Astrocyte (in vitro differentiated cells and primary cell): ENCODE measurements around the gene INTS2. TPM values are rescaled to one million over a fixed set of nuclear protein-coding genes. Genes with fewer than 3 reads are reported as not detected.

Experiments
- DNase-seq: peaks from one replicate; pipeline ENCODE4 v3.0.0-alpha.2; 2010; ENCODE audit warnings: low read depth
- FAIRE-seq: peaks from 2 replicates; lab custom pipeline; 2011; peaks lifted over from hg19 to GRCh38; lab: Jason Lieb, UNC
- H2AFZ ChIP-seq: 2 replicates; pipeline ENCODE4 v1.6.0; 2012; ENCODE audit warnings: low read depth, low read length, inconsistent platforms
- H3K27ac ChIP-seq: 2 replicates; pipeline ENCODE4 v1.5.1; 2011; ENCODE audit warnings: low read depth, low read length, inconsistent platforms
- H3K27me3 ChIP-seq: 2 replicates; pipeline ENCODE4 v1.6.0; 2011; ENCODE audit warnings: low read length, inconsistent platforms; ENCODE audit not compliant: insufficient read depth
- H3K36me3 ChIP-seq: 2 replicates; pipeline ENCODE4 v1.5.1; 2011; ENCODE audit warnings: low read length, inconsistent platforms; ENCODE audit not compliant: insufficient read depth
- H3K4me1 ChIP-seq: 2 replicates; pipeline ENCODE4 v1.5.1; 2011; ENCODE audit warnings: low read length, inconsistent platforms; ENCODE audit not compliant: insufficient read depth
- H3K4me2 ChIP-seq: 2 replicates; pipeline ENCODE4 v1.6.0; 2012; ENCODE audit warnings: low read length, inconsistent platforms
- H3K4me3 ChIP-seq: 2 replicates; pipeline ENCODE4 v1.5.1; 2011; ENCODE audit warnings: low read depth, mild to moderate bottlenecking, low read length, inconsistent platforms; ENCODE audit not compliant: insufficient read depth
- H3K79me2 ChIP-seq: 2 replicates; pipeline ENCODE4 v1.6.0; 2012; ENCODE audit warnings: mild to moderate bottlenecking, low read length, inconsistent platforms; ENCODE audit not compliant: insufficient read depth
- H3K9ac ChIP-seq: 2 replicates; pipeline ENCODE4 v1.6.0; 2012; ENCODE audit warnings: mild to moderate bottlenecking, low read length, inconsistent platforms
- H3K9me3 ChIP-seq: 2 replicates; pipeline ENCODE4 v1.5.1; 2012; ENCODE audit warnings: low read depth, mild to moderate bottlenecking, low read length, inconsistent platforms; ENCODE audit not compliant: insufficient read depth
- H4K20me1 ChIP-seq: 2 replicates; pipeline ENCODE4 v1.6.0; 2012; ENCODE audit warnings: low read length, inconsistent platforms; ENCODE audit not compliant: insufficient read depth
- H3K27ac Mint-ChIP-seq: one replicate; pipeline ENCODE4 v1.8.0; 2021; ENCODE audit warnings: mild to moderate bottlenecking, mixed read lengths; ENCODE audit not compliant: unreplicated experiment
- H3K27me3 Mint-ChIP-seq: one replicate; pipeline ENCODE4 v1.8.0; 2021; ENCODE audit warnings: low read depth, mixed read lengths; ENCODE audit not compliant: unreplicated experiment
- H3K36me3 Mint-ChIP-seq: one replicate; pipeline ENCODE4 v1.8.0; 2021; ENCODE audit warnings: low read depth, mixed read lengths; ENCODE audit not compliant: unreplicated experiment
- H3K4me1 Mint-ChIP-seq: one replicate; pipeline ENCODE4 v1.8.0; 2021; ENCODE audit warnings: low read depth, mixed read lengths; ENCODE audit not compliant: unreplicated experiment
- H3K4me3 Mint-ChIP-seq: one replicate; pipeline ENCODE4 v1.8.0; 2021; ENCODE audit warnings: mild to moderate bottlenecking, moderate library complexity, mixed read lengths; ENCODE audit not compliant: unreplicated experiment
- H3K9me3 Mint-ChIP-seq: one replicate; pipeline ENCODE4 v1.8.0; 2021; ENCODE audit warnings: mild to moderate bottlenecking, mixed read lengths; ENCODE audit not compliant: unreplicated experiment
- EZH2 ChIP-seq: IDR thresholded peaks from 2 replicates; pipeline ENCODE4 v1.6.1; 2012; ENCODE audit warnings: mild to moderate bottlenecking, low read length, inconsistent platforms; ENCODE audit not compliant: insufficient read depth
- total RNA-seq: library from RNA; stranded (reverse); gene quantifications from 2 replicates; pipeline ENCODE4 v1.2.1, GENCODE V29; 2021
- TF ChIP-seq, protein P1 (sequence below): IDR thresholded peaks from 2 replicates; pipeline ENCODE4 v1.5.1; 2011; ENCODE audit warnings: low read depth, mild to moderate bottlenecking, inconsistent platforms, low read length, moderate library complexity; ENCODE audit not compliant: insufficient read depth

The INTS2 gene
- total RNA-seq, 1 donor from 2014 or later, result 9.3 TPM

DNA sequence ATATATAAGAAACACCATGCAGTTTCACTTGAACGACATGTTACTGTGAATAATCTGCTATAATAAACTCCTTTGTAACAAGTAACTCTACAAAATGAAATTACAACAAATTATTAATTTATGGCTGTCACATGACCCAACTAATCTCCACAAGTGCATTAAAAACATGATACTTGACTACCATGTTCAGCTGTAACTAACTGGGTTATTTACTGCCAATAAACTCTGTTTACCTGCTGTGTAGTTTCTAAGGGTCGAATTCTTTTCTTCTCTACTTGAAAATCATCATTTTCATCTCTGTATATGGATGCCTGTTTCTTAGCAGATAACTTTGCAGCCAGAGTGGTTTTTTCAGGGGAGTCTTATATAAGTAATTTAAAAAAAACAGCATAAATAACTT is 78.9 kb downstream of the INTS2 start:
- Histone ChIP-seq H3K27ac (no peak overlapping the region), H3K79me2 (peaks cover 28% of the 10 kb centered on the region), H2AFZ (no peak overlapping the region), H4K20me1 (no peaks in the 10 kb centered on the region), H3K4me2 (no peak overlapping the region), H3K4me3 (no peak overlapping the region), H3K27me3 (no peaks in the 10 kb centered on the region), H3K36me3 (peaks cover 9% of the 10 kb centered on the region), H3K4me1 (no peaks in the 10 kb centered on the region), H3K9ac (no peak overlapping the region), H3K9me3 (no peaks in the 10 kb centered on the region)
- H3K4me1 Mint-ChIP-seq, result no peaks in the 10 kb centered on the region
- no peaks in the 10 kb centered on the region for H3K27me3 Mint-ChIP-seq
- no peak for DNase-seq
- TF ChIP-seq, protein P1, sequence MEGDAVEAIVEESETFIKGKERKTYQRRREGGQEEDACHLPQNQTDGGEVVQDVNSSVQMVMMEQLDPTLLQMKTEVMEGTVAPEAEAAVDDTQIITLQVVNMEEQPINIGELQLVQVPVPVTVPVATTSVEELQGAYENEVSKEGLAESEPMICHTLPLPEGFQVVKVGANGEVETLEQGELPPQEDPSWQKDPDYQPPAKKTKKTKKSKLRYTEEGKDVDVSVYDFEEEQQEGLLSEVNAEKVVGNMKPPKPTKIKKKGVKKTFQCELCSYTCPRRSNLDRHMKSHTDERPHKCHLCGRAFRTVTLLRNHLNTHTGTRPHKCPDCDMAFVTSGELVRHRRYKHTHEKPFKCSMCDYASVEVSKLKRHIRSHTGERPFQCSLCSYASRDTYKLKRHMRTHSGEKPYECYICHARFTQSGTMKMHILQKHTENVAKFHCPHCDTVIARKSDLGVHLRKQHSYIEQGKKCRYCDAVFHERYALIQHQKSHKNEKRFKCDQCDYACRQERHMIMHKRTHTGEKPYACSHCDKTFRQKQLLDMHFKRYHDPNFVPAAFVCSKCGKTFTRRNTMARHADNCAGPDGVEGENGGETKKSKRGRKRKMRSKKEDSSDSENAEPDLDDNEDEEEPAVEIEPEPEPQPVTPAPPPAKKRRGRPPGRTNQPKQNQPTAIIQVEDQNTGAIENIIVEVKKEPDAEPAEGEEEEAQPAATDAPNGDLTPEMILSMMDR, result no peak
- TF ChIP-seq EZH2, result no peak
- H3K36me3 Mint-ChIP-seq, result no peaks in the 10 kb centered on the region
- H3K4me3 Mint-ChIP-seq, result no peak overlapping the region
- FAIRE-seq, result no peak
- no peak overlapping the region for H3K27ac Mint-ChIP-seq
- H3K9me3 Mint-ChIP-seq, result no peaks in the 10 kb centered on the region

DNA sequence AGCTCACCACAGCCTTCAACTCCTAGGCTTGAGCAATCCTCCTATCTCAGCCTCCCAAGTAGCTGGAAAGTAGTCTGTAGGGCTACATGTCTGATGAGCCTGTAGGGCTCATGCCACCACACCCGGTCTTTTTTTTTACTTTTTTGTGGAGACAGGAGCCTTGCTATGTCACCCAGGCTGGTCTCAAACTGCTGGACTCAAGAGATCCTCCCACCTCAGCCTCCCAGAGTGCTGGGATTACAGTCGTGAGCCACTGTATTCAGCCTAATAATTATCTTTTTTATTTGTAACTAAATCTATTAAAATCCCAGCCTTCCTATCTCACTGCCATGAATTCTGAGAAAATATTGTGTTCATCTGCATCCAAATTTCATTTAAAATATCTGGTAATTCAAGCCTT is 79.5 kb downstream of the INTS2 start:
- H3K9me3 Mint-ChIP-seq, result no peaks in the 10 kb centered on the region
- peaks cover 21% of the 10 kb centered on the region for H3K79me2 ChIP-seq
- no peak overlapping the region for H3K4me3 Mint-ChIP-seq
- no peaks in the 10 kb centered on the region for H4K20me1 ChIP-seq
- H3K27ac Mint-ChIP-seq, result no peak overlapping the region
- TF ChIP-seq EZH2, result no peak
- TF ChIP-seq, protein P1, result no peak
- H3K4me1 Mint-ChIP-seq, result no peaks in the 10 kb centered on the region
- H3K36me3 ChIP-seq, result peaks cover 9% of the 10 kb centered on the region
- H2AFZ ChIP-seq, result no peak overlapping the region
- no peak for FAIRE-seq
- H3K36me3 Mint-ChIP-seq, result no peaks in the 10 kb centered on the region
- no peaks in the 10 kb centered on the region for H3K4me1 ChIP-seq
- H3K4me3 ChIP-seq, result no peak overlapping the region
- no peak overlapping the region for H3K27ac ChIP-seq
- no peaks in the 10 kb centered on the region for H3K9me3 ChIP-seq
- H3K9ac ChIP-seq, result no peak overlapping the region
- H3K27me3 Mint-ChIP-seq, result no peaks in the 10 kb centered on the region
- DNase-seq, result no peak
- H3K4me2 ChIP-seq, result no peak overlapping the region
- H3K27me3 ChIP-seq, result no peaks in the 10 kb centered on the region

DNA sequence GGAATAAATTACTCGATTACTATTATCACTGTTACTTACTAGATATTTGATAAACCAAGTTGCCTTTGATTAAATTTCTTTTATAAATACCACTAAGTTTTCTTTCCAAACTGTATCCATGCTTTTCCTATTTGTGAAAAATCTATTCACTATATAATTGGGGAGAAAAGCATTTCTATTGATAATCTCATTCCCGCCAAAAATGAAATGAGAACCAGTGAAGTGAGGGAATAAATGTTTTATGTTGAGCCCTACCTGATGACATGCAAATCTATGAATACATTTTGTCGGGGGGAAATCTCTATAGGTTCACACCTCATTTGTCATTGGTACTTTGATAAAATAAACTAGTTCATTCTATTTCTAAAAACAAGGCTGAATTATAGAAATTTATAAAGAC is 80.1 kb downstream of the INTS2 start:
- Histone ChIP-seq H3K4me1 (no peaks in the 10 kb centered on the region), H3K36me3 (peaks cover 9% of the 10 kb centered on the region), H3K27ac (no peak overlapping the region), H3K4me3 (no peak overlapping the region), H3K27me3 (no peaks in the 10 kb centered on the region), H3K9ac (no peak overlapping the region), H3K79me2 (peaks cover 15% of the 10 kb centered on the region), H4K20me1 (no peaks in the 10 kb centered on the region), H3K4me2 (no peak overlapping the region), H2AFZ (no peak overlapping the region), H3K9me3 (no peaks in the 10 kb centered on the region)
- Mint-ChIP-seq H3K9me3 (no peaks in the 10 kb centered on the region), H3K4me1 (no peaks in the 10 kb centered on the region), H3K36me3 (no peaks in the 10 kb centered on the region), H3K27ac (no peak overlapping the region), H3K27me3 (no peaks in the 10 kb centered on the region), H3K4me3 (no peak overlapping the region)
- TF ChIP-seq, protein P1, result no peak
- TF ChIP-seq EZH2, result no peak
- FAIRE-seq, result no peak
- no peak for DNase-seq
